NCI-H510A (cell line): ENCODE measurements around the gene LEFTY1.
"Not testable (repeated sequence)": the region's sequence is repeated elsewhere in the genome, so short reads cannot be mapped to it uniquely, and the experiment has no call there.

Source experiments
- DNase-seq: peaks from one replicate; lab custom pipeline; 2025; lab: John Stamatoyannopoulos, UW

LEFTY1 gene

GRCh38 chr1:225848030-225848955, 40.7 kb downstream of the LEFTY1 start:
- peak; percentile 56 for DNase-seq

- peak; percentile 89 for DNase-seq
These were observed 41.3 kb downstream of the LEFTY1 start for GRCh38 chr1:225847610-225848009.

- DNase-seq: no peak
These were observed 42.3 kb downstream of the LEFTY1 start for GRCh38 chr1:225846331-225847310.

GRCh38 chr1:225845571-225846259, 43.2 kb downstream of the LEFTY1 start:
- peak; percentile 76 for DNase-seq

GRCh38 chr1:225845097-225845496, 43.8 kb downstream of the LEFTY1 start:
- DNase-seq: no peak

GRCh38 chr1:225844236-225845061, 44.5 kb downstream of the LEFTY1 start:
- no peak for DNase-seq

- no peak for DNase-seq
These were observed 45.5 kb downstream of the LEFTY1 start for GRCh38 chr1:225843426-225843795.

GRCh38 chr1:225842788-225843425, 46.0 kb downstream of the LEFTY1 start:
- DNase-seq: no peak

GRCh38 chr1:225842074-225842473, 46.9 kb downstream of the LEFTY1 start:
- DNase-seq: no peak

GRCh38 chr1:225840713-225841112, 48.2 kb downstream of the LEFTY1 start:
- DNase-seq: no peak

- DNase-seq: no peak
These were observed 48.7 kb downstream of the LEFTY1 start for GRCh38 chr1:225840223-225840610.

GRCh38 chr1:225838793-225839192, 50.2 kb downstream of the LEFTY1 start:
- DNase-seq: no peak

- not testable (repeated sequence) for DNase-seq
These were observed 52.6 kb downstream of the LEFTY1 start for GRCh38 chr1:225836296-225836695.
